ENCODE results near the gene MDP1. TPM values are rescaled to one million over a fixed set of nuclear protein-coding genes. Genes with fewer than 3 reads are reported as not detected.

MDP1 gene
- polyA plus RNA-seq, 1 experiment: 19.3 TPM

DNA sequence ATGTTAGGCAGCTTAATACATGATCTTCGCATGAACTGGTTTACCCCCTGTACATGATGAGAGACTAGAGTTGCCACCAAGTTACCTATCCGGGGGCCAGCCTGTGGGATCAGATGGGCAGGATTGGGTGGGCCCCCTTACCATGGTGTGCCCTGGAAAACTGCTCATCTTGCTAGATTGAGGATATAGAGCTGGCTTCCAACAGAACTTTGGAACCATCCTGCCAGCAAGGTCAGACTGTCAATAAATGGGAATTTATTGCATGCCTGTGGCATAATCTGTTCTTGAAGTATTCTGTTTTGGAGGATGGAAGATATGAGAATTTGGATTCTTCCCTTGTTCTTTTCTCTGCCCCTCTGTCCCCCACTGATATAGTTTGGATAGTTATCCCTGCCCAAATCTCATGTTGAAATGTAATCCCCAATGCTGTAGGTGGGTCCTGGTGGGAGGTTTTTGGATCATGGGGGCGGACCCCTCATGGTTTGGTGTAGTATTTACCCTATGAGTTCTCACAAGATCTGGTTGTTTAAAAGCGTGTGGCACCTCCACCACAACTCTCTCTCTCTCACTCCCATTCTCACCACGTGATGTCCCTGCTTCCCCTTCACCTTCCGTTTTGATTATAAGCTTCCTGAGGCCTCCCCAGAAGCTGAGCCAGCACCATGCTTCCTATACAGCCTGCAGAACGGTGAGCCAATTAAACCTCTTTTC is 16.9 kb downstream of the MDP1 start:
- ChIA-PET POLR2A (no interaction called here), CTCF (no interaction called here)
- no peaks in the 10 kb centered on the region for H3K27me3 ChIP-seq (ENCODE audit: control insufficient read depth, insufficient read depth, low read length)
- TF ChIP-seq, protein P1, sequence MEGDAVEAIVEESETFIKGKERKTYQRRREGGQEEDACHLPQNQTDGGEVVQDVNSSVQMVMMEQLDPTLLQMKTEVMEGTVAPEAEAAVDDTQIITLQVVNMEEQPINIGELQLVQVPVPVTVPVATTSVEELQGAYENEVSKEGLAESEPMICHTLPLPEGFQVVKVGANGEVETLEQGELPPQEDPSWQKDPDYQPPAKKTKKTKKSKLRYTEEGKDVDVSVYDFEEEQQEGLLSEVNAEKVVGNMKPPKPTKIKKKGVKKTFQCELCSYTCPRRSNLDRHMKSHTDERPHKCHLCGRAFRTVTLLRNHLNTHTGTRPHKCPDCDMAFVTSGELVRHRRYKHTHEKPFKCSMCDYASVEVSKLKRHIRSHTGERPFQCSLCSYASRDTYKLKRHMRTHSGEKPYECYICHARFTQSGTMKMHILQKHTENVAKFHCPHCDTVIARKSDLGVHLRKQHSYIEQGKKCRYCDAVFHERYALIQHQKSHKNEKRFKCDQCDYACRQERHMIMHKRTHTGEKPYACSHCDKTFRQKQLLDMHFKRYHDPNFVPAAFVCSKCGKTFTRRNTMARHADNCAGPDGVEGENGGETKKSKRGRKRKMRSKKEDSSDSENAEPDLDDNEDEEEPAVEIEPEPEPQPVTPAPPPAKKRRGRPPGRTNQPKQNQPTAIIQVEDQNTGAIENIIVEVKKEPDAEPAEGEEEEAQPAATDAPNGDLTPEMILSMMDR (IDR thresholded peaks at IDR 0.05; ENCODE audit: insufficient read depth, low read depth, low read length): no peak
- peaks cover 2% of the 10 kb centered on the region for H3K36me3 ChIP-seq (ENCODE audit: control insufficient read depth, insufficient read depth, low read length)
- DNase-seq (ENCODE audit: low read depth): no peak
- no peak overlapping the region for H3K4me3 ChIP-seq (ENCODE audit: low read depth, low read length)

DNA sequence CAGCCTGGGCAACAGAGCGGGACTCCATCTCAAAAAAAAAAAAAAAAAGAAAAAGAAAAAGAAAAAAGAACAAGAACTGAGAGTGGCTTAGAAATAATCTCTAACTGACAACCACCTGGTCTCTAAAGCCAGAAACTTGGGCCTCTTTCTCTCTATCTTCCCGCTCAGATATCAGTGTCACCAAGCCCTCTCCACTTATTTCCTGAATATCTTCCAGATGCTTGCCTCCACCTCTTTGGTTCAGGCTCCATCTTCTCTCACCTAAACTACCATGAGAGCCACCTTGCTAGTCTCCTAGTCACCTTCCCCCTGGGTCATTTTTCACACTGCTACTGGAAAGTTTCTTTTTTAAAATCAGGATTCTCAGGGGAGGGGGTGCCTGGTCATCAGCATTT is 18.8 kb downstream of the MDP1 start:
- CTCF ChIA-PET: no interaction called here

DNA sequence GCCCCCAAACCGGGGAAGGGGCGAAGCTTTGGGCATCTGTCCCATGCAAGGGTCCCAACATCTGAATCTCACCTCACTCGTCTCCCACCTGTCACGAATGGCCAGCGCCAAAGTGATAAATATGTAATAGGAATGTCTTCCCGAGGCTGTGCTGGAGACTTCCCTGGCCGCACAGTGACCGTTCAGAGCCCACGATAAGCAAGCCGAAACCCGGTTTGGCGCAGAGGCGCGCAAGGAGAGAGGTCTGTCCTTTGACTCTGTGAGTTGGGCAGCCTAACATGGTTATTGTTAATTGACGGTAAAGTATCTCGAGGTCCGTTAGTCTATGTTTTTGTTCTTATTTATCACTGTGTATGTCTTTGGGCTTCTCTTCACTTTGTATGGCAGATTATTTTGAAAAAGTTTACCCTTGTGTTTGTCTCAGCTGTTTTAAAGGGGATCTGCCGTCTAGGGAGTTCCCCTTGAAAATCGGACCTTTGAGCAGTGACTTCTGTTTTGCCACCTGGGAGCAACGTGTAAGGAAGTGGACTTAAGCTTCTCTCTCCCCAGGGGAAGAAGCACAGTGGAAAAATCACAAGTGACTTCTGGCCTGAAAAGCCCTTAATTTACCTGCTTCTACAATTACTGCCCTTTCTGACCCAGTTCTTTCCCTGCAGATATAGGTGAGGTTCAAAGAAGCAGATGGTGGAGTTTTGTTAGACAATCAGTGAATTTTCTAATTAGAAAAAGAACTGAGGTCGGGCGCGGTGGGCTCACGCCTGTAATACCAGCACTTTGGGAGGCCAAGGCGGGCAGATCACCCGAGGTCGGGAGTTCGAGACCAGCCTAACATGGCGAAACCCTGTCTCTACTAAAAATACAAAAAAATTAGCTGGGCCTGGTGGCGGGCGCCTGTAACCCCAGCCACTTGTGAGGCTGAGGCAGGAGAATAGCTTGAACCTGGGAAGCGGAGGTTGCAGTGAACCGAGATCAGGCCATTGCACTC is 19.5 kb downstream of the MDP1 start:
- H3K4me3 ChIP-seq (ENCODE audit: low read depth, low read length): peak overlapping the region; percentile 87
- TF ChIP-seq, protein P1 (IDR thresholded peaks at IDR 0.05; ENCODE audit: insufficient read depth, low read depth, low read length): no peak
- H3K36me3 ChIP-seq (ENCODE audit: control insufficient read depth, insufficient read depth, low read length): peaks cover 5% of the 10 kb centered on the region
- CTCF ChIA-PET: interaction anchor here (0.8 to 1.1 kb wide), 2 partner anchors 11 to 109 kb away, joined by 3 to 5 read pairs; no protein-coding TSS in a partner anchor
- DNase-seq (ENCODE audit: low read depth): no peak
- H3K27me3 ChIP-seq (ENCODE audit: control insufficient read depth, insufficient read depth, low read length): no peaks in the 10 kb centered on the region
- POLR2A ChIA-PET: interaction anchor here (0.6 to 0.9 kb wide), 3 partner anchors 103 to 502 kb away, joined by 3 to 8 read pairs (median 3); partner anchors contain the start of genes DHRS1 and NOP9

More for the DNA sequence above, 18.8 kb downstream of the MDP1 start:
- Histone ChIP-seq H3K27me3 (ENCODE audit: control insufficient read depth, insufficient read depth, low read length) (no peaks in the 10 kb centered on the region), H3K4me3 (ENCODE audit: low read depth, low read length) (no peak overlapping the region), H3K36me3 (ENCODE audit: control insufficient read depth, insufficient read depth, low read length) (peaks cover 5% of the 10 kb centered on the region)
- no peak for DNase-seq (ENCODE audit: low read depth)
- TF ChIP-seq, protein P1 (IDR thresholded peaks at IDR 0.05; ENCODE audit: insufficient read depth, low read depth, low read length): no peak
- POLR2A ChIA-PET: interaction anchor here (0.7 kb wide), 1 partner anchor 503 kb away, joined by 8 read pairs; no protein-coding TSS in a partner anchor

DNA sequence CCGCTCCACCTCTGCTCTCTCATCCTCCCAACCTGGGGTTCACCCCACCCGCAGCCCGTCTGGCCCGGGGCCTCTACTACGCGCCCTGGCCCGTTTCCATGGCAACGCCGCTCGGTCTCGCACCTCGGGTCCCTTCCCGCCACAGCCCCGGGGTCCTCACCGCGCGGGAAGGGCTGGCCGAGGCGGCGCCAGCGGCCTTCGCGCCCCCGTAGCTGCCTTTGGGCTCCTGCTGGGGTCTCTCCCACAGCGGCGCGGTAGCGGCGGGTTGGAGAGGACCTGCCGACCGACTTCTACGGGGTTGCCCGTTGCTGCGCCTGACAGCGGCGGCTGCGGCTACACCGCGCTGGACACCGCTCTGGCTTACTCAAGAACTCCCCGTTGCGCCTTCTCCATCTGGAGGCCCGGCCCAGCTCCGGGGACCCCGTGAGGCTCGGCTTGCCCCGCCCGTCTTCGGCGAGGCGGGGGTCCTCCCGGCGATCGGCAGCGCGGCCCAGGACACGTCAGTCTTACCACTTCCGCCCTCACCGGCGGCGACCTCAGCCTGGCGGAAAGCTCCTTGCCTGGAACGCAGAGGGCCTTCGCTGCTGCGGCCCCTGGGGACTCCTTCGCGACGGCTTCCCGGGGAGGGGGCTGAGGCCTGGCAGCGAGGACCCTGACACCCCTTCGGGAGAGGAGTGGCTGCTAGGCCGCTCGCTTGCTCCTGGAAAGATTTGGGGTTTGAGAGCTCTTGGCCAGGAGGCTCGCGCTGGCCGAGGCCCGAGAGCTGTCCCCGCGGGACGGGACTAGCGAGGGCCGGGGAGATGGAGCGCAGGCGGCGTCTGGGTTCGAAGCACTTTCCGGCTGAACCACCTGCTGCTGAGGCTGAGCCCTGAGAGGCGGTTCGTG is 20.4 kb downstream of the MDP1 start, which contains the start of gene TM9SF1:
TSS of gene TM9SF1 (minus strand) at position 256 of the 885 bp plus-strand sequence. CDS start 422 bp downstream, outside the sequence.
- peak within 1 kb of the TSS; percentile 87 for H3K4me3 ChIP-seq (ENCODE audit: low read depth, low read length)
- peaks cover 6% of the 10 kb centered on the region for H3K36me3 ChIP-seq (ENCODE audit: control insufficient read depth, insufficient read depth, low read length)
- no peak for DNase-seq (ENCODE audit: low read depth)
- TF ChIP-seq, protein P1 (IDR thresholded peaks at IDR 0.05; ENCODE audit: insufficient read depth, low read depth, low read length): no peak
- POLR2A ChIA-PET: interaction anchor here (0.6 to 0.9 kb wide), 2 partner anchors 104 to 114 kb away, joined by 3 read pairs; partner anchors contain the start of genes DHRS1 and NOP9
- CTCF ChIA-PET: interaction anchor here (0.8 to 1.1 kb wide), 2 partner anchors 12 to 110 kb away, joined by 3 to 5 read pairs; no protein-coding TSS in a partner anchor
- no peaks in the 10 kb centered on the region for H3K27me3 ChIP-seq (ENCODE audit: control insufficient read depth, insufficient read depth, low read length)
